GM12864 (cell line): ENCODE results near the gene SIGMAR1.

Experiments used
- DNase-seq: peaks from one replicate; pipeline ENCODE4 v3.0.0-alpha.2; 2011; ENCODE audit warnings: low read depth
- H3K4me3 ChIP-seq: 2 replicates; pipeline ENCODE4 v1.5.1; 2011; ENCODE audit warnings: mild to moderate bottlenecking, low read depth, low read length, control low read depth
- CTCF ChIP-seq: IDR thresholded peaks from 2 replicates; pipeline ENCODE4 v1.5.1; 2011; ENCODE audit warnings: low read depth, mild to moderate bottlenecking, moderate library complexity, low read length, control low read depth, inconsistent platforms; ENCODE audit errors: missing control alignments

Gene SIGMAR1

GRCh38 chr9:34637356-34638137 is at the start of gene SIGMAR1:
SIGMAR1 (minus strand) TSS chr9:34637787; CDS start chr9:34637697, 90 bp downstream.
- no peak for TF ChIP-seq CTCF
- peak; percentile 73 for DNase-seq
- H3K4me3 ChIP-seq, result peak within 1 kb of the TSS; percentile 95

- H3K4me3 ChIP-seq, result no peak overlapping the region
- DNase-seq, result no peak
- no peak for TF ChIP-seq CTCF
Observed at GRCh38 chr9:34686732-34687131, 49.1 kb upstream of the SIGMAR1 start.

GRCh38 chr9:34686231-34686630 is 48.6 kb upstream of the SIGMAR1 start:
- H3K4me3 ChIP-seq, result no peak overlapping the region
- DNase-seq, result no peak
- TF ChIP-seq CTCF, result no peak

GRCh38 chr9:34685591-34685990 is 48.0 kb upstream of the SIGMAR1 start:
- no peak for DNase-seq
- TF ChIP-seq CTCF, result no peak

GRCh38 chr9:34684816-34685215 is 47.2 kb upstream of the SIGMAR1 start:
- no peak overlapping the region for H3K4me3 ChIP-seq
- no peak for TF ChIP-seq CTCF
- no peak for DNase-seq

More at GRCh38 chr9:34685591-34685990, 48.0 kb upstream of the SIGMAR1 start:
- H3K4me3 ChIP-seq, result no peak overlapping the region

GRCh38 chr9:34684145-34684544 is 46.6 kb upstream of the SIGMAR1 start:
- H3K4me3 ChIP-seq, result no peak overlapping the region
- TF ChIP-seq CTCF, result peak; percentile 22
- no peak for DNase-seq

GRCh38 chr9:34675869-34676268 is 38.3 kb upstream of the SIGMAR1 start:
- H3K4me3 ChIP-seq, result no peak overlapping the region
- TF ChIP-seq CTCF, result no peak
- DNase-seq, result no peak
